HG03039 (cell line): ENCODE data around the gene MICALL2.

Source experiments
- ATAC-seq: cut with Tn5 transposase; IDR thresholded peaks from one replicate; pipeline ENCODE4 v1.9.1; 2021; ENCODE audit warnings: mild to moderate bottlenecking, moderate library complexity; ENCODE audit not compliant: unreplicated experiment

MICALL2 gene

GRCh38 chr7:1397491-1398327 lies 61.6 kb downstream of the MICALL2 start:
- ATAC-seq: no peak

- ATAC-seq: no peak
Measured at GRCh38 chr7:1396195-1396594, 63.1 kb downstream of the MICALL2 start.

GRCh38 chr7:1395211-1396070 lies 63.8 kb downstream of the MICALL2 start:
- no peak for ATAC-seq

DNA sequence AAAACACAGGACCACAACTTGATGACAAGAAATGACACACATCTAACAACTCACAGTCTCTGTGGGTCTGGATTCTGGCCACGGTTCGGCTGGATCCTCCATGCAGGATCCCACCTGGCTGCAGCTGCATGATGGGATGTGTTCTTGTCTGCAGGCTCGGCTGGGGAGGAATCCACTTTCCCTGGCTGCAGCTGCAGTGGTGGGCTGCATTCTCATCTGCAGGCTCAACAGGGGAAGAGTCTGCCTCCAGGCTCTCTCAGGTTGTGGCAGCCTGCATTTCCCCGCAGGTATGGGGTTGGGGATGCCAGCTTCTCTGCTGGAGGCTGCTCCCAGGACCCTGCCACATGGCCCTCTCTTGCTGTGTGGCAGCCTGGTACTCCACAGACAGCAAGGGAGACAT lies 64.9 kb downstream of the MICALL2 start:
- no peak for ATAC-seq

- ATAC-seq: no peak
Measured at GRCh38 chr7:1393421-1393820, 65.8 kb downstream of the MICALL2 start.

DNA sequence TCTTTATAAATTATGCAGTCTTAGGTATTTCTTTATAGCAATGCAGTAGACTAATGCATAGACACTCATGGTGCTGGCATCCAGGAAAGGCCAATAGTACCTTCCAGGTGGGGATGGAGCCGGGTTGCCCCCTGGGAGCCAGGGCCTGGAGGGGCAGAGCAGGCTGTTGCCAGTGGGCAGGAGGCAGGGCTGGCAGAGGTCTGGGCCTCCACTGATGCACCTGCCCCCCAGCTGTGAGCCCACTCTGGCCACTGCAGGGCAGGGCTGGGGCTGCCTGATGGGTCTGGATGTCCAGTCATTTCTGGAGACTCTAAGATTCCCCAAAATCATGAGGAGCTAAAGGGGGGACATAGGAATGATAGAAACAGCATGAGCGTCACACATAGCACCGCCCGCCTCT lies 66.7 kb downstream of the MICALL2 start:
- ATAC-seq: no peak

- no peak for ATAC-seq
Measured at GRCh38 chr7:1391449-1391848, 67.8 kb downstream of the MICALL2 start.

- no peak for ATAC-seq
Measured at GRCh38 chr7:1388703-1389335, 70.5 kb downstream of the MICALL2 start.

- no peak for ATAC-seq
Measured at GRCh38 chr7:1388021-1388702, 71.1 kb downstream of the MICALL2 start.

DNA sequence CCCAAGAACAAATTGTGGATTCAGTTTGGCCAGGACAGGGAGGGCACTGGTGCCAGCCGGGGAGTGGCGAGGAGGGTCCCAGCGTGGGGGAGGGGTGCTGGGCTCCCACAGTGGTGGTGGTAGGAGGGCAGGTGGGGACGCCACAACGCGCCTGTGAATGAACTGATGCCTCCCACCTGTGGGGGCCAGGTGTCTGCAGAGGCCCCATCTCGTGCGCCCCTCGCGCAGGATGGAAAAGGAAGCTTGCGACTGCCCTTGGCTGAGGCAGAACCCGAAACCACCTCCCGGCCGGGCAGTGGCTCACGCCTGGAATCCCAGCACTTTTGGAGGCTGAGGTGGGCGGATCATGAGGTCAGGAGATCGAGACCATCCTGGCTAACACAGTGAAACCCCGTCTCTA lies 72.0 kb downstream of the MICALL2 start:
- no peak for ATAC-seq

GRCh38 chr7:1386623-1387220 lies 72.5 kb downstream of the MICALL2 start:
- ATAC-seq: no peak

GRCh38 chr7:1385809-1386622 lies 73.3 kb downstream of the MICALL2 start:
- no peak for ATAC-seq

GRCh38 chr7:1385086-1385808 lies 74.0 kb downstream of the MICALL2 start:
- ATAC-seq: no peak
